Ecto neural progenitor cell (in vitro differentiated cells): ENCODE measurements around the gene DISC1.
"Not testable (repeated sequence)": the region's sequence is repeated elsewhere in the genome, so short reads cannot be mapped to it uniquely, and the experiment has no call there.

Source experiments
- DNase-seq: peaks from one replicate; pipeline ENCODE4 v3.0.0-alpha.2; 2018; ENCODE audit warnings: low spot score

The DISC1 gene

DNA sequence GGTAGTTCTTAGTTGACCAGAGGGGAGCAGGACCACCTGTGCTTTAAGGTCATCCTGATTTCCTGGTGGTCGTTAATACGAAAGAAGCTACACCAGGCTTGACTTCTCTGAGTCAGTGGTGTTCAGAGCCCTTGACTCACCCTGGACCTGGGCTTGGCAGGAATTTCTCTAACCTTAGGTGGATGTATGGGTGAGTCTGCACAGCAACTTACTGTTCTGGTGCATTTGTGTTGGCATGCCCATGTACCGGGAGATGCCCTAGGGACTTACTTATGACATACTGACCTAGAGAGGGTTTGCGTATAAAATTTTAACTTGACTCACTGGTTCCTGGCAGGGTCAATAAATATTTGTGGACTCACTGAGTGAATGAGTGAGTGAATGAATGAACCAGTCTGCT, 304.6 kb downstream of the DISC1 start:
- DNase-seq, result no peak

DNA sequence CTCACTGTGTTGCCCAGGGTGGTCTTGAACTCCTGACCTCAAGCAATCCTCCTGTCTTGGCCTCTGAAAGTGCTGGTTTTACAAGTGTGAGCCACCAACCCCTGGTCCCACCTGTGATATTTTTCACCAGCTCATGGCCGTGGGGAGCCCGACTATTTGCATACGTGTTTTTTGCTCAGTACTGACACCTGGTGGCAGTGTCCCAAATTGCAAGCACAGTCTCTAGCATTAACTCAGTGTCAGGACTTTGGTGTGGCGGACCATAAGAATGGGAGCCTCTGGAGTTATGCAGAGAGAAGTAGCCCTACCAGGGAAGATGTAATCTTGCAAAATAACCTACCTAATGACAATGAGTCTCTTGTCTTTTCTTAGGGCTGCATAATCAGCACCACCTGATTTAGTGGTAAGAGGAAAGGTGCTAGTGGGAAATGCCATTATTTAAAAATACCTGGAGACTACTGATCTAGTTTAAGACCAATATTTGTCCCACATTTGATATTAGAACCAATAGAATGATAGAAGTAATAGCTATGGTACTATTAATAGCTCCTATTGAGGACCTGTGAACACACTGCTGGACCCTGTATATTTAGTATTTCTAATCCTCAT, 305.4 kb downstream of the DISC1 start:
- no peak for DNase-seq

DNA sequence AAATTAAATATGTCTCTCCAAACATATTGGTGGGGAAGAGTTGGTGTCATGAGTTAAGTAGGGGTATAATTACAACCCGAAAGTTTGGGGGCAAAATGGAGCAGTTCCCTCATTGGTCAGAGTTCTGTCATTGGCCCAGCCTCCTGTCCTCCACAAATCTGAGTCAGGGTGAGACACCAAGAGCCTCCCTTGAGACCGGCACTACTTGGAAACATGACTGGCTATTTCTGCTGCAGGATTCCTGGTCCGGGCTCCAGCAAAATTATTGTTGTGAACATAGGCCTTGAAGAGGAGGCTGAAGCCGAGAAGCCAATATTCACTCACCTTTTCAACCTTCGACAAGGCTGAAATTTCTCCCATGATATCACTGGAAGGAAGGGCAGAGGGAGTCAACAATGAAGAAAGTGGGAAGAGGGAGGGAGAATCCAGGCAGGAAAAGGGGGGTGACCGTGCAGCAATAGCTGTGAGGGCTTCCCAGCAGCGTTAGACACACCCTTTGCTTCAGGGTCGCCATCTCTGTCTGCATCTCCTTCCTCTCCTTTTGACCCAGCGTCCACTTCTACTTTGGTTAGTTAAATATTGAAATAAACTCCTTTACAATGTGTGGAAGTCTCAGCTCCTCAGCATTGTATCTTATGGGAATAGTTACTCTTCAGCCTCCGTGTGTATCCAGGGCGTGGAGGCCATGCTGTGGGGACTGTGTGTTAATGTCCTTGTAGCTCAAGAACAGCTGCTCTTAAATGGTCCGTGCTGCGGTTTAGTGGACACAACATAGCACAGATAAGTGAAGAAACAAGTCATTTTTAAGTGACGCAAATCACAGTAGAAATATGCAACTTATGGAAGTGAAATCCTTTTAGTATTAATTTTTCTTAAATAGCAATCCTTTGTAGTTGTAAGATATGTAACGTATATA, 307.4 kb downstream of the DISC1 start:
- no peak for DNase-seq

DNA sequence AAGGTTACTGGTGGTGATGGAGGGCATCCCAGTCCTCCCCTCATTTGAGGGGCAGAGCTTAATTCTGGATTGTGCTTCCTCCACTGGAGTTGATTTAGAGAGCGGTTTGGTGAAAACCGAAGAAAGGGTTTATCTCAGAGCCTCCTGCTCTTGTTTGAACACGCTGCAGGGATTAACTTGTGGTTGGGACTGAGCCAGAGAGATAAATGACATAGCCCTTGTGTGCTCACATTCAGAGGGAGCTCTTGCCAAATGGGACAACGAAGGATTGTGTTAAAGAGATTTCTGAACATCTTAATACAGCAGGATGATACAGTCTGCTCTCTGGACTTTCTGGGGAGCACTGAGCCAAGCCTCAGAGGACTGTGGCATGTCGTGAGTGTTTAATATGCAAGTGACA, 308.2 kb downstream of the DISC1 start:
- no peak for DNase-seq

DNA sequence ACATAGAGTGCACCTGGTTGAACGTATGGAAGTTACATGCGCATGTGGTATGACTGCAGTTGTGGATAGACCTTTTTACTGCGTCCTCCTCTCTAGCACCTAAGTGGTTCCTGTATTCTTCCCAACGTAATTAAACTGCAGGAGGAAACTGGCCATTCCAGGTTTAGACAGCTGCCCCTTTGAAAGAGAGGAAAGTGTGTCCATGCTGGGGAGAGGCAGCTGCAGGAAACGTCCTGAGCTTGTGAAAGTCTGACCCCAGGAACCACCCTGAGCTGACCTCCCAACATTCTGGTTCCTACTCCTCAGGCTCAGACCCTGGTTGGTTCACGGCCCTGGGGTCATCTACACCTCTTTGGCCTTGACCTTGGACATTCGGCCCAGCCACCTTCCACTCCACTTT, 309.3 kb downstream of the DISC1 start:
- no peak for DNase-seq

DNA sequence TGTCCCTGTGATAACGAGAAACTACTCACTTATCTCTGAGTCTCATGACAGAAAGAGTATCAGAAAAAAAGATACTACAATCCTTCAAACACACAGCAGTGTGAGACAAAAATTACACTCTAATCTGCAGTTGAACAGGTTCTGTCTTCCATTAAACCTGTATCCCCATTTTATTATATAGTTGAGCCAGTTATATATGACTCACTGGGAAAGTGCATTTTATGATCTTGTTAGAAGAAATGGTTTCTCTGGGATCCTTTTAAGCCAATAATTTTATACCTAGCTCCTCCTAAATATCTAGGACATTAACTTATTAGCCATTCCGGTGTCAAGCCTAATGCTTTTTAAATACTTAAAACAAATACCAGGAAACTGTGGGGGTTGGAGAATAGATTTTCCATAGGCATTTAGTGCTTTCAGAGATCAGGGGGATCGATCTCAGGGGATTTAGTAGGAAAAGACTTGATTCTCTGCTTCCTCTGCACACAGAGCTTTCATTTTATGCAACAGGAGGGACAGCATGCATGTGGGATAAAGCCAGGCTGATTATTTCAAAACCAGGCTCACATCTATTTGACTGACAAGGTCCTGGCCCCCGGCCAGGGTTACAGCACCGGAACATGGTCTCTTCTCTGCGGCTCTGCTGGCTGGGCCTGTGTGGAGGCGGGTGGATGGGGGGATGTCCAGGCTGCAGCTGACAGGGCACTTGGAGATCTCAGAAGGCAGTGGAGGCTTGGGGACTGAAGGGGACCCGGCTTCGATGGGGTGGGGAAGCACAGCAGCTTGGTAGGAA, 310.6 kb downstream of the DISC1 start:
- no peak for DNase-seq

DNA sequence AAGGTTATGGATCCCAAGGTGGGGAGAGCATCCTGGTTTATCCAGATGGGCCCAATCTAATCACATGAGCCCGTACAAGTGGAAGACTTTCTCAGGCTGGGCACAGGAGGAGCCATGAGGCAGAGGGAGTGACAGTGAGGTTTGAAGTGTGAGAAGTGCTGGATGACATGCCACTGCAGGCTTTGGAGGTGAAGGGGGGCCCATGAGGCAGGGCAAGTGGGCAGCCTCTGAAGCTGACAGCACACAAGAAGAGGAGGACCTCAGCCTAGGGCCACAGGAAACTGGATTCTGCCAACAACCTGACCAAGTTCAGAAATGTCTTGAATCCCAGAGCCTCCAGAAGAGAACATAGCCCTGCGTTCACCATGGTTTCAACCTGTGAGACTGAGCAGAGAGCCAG, 311.6 kb downstream of the DISC1 start:
- DNase-seq, result no peak

DNA sequence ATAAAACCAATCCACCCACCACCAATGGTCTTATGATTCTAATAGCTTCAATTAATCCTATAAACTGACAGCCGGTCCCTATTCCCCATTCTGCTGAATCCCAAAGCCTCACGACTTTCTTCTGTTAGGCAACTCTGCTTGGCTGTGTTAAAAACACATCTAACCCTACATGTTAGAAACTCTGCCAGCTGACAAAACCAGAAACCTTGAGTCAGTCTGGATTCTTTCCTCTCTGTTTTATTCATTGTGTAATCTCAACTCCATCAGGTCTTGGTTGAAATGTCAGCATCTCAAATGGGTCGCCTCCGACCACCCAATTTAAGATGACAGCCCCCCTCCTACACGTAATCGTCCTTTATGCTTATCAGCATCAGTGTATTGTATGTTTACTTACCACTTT, 312.1 kb downstream of the DISC1 start:
- DNase-seq, result no peak

DNA sequence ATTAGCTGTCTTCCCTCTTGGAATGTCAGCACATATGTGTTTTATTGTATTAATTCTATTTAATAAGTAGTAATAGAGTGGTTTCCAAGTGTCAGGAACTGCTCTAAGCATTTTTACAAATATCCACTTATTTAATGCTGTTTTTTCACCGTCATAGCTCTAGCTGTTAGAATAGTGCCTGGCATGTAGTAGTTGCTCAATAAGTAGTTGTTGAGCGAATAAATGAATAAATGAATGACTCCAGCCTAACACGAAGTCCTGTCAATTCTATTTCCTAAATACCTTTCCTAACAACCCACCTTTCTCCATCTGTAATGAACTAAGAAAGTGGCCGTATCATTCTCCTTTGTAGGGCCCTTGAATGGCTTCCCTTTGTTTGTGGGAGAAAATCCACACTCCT, 312.5 kb downstream of the DISC1 start:
- no peak for DNase-seq

DNA sequence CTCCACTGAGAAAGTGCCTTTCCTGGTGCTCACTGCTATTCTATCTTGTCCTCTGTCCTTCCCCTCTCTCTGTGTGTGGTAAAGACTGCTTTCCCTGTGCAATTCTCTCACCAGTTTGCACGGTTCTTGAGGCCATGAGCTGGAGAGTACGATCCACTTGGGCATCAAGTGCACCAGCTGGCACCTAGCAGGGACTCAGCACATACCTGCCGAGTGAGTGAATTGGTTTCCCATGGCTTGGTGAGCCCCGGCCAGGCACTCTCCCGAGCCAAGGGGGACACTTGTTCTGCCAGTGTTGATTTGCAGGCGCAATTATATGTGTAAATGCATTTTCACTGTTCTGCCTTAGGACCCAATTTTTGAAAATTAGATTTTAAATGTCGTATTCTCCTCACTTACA, 313.5 kb downstream of the DISC1 start:
- DNase-seq, result no peak

DNA sequence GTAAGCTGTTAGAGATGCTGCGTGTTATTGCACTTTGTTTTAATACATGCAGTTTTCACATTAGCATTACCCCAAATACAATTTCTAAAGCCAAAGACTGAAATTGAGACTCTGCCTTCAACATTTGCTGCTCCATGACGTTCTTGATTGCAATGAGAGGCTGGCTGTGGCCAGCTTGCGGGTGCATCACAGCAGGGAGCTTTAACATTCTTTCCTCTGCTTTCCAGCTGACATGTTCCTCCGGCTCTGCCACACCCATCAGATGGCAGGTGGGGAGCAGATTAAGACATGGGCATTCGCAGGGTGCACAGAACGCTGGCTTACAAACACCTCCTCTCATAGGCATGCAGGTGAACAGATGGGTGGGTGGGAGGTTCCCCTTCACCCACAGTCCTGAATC, 314.1 kb downstream of the DISC1 start:
- no peak for DNase-seq

DNA sequence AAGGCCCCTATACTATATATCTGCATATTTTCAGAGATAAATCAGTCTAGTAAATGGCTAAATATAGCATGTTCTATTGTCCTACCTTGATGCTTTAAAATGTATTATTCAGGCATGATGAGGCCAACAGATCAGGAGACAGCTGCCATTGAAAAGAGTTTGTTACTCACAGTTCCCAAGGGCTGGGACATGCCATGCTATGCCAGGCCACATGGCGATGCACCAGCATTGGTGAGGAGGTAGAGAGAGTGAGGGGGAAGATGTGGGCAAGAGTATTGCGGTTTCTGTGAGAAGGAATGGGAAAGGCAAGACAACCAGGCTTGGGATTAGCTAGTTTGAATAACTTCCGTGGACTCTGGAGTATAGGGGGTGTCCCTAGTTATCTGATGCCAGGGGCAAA, 316.5 kb downstream of the DISC1 start:
- DNase-seq, result no peak

DNA sequence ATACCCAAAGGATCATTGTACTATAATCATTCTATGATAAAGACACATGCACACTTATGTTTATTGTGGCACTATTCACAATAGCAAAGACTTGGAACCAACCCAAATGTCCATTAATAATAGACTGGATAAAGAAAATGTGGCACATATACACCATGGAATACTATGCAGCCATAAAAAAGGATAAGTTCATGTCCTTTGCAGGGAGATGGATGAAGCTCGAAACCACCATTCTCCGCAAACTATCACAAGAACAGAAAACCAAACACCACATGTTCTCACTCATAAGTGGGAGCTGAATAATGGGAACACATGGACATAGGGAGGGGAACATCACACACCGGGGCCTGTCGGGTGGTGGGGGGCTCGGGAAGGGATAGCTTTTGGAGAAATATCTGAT, 321.5 kb downstream of the DISC1 start:
- not testable (repeated sequence) for DNase-seq

DNA sequence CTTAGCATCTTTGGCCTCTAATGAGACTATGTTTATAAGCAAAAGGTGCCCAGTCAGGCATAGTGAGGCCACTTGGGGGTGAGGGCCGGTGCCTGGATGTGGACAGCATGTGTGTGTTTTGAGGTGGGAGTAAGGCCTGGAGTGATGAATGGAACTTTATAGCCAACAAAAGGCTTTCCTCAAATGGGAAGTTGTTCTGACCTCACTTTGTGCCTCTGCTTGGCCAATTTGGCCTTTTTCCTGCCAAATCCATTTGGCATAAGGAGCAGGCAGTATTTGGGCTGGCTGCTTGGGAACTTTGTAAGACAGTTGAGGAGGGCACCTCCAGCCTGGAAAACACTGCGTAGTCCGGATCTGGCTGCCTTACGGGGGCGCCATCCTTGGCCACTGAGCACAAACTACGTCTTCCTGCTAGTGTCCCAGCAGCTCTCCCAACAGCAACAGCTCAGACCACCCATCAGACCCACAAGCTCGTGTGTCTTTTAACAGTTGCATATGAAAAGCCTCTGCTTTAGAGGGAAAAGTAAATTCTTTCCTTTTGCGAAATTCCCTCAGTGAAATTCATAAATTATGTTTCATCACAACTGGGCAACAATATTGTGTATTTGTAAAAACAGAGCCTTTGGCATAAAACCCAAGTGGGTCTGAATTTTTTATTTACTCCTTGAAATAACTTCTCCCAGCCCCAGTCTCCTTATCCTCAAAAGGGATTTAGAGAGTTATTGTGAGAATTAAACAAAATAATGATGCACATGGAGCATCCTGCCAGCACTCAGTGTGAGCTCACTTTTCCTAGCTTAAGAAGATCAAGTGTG, 322.9 kb downstream of the DISC1 start:
- DNase-seq, result no peak

DNA sequence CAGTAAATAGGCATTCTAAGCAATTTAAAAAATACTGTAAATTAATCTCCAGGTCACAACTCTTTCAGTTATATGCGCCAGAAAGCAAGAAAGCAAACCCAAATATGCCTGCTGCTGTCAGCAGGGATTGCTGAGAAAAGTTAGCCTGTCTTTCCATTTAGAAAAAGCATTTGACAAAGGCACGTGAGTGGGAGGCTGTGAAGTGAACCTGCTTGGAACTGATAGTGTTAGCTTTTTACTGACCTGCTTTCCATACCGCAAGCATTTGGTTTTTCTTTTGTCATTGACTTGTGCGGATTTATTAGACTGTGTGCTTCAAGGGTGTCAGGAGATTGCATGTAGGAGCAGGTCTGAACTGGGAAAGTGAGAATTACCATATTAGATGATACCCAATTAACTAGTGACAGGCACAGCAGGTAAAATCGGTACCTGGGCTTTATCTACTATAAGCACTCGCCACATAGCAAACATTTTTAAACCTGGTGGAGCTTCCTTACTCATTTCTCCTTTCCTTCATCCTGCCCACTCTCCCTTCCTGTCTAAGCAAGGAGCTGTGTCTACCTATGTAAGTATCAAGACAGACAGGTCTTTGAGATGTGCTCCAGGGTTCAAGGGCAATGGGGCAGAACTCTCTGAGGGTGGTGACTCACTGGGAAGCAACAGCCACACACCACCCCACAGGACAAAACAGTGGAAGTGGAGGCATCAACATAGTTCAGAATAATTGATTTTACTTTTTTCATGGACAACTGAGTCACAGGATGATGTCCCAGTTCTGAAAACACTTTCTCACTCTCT, 323.9 kb downstream of the DISC1 start:
- DNase-seq, result no peak

DNA sequence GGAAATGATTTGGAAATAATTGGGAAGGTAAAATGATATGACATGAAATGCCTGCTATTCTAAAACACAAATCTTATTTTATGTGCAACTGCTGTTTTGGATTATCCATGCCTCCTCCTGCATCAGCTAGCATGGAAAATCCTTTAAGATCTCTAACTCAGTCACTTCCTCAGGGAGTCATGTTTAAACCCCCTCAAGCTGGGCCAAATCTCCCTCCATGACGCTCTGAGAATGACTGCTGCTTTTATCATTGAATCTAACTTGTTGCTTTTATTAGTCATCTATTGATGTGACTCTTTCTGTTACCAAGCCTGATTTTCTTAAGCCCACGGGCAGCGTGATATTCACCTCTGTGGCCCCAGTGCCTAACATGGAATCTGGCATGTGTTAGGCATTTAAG, 324.8 kb downstream of the DISC1 start:
- DNase-seq, result no peak

DNA sequence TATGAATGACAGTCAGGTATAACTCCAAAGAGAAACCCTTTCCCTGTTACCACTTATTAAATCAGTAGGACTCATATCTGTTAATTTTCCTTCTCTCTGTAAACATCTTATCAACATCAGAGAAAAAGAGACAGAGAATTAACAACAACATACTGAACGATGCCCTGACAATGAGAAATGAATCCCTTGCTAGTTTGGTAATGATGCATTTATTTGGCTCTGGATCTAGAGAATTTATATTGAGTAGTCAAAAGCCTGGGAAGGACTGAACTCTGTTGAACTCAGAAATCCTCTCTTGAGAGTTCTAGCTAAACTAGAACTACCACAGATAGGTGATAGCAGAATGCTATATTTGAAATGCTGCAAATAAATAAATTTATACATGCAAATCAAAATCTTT, 325.6 kb downstream of the DISC1 start:
- no peak for DNase-seq

DNA sequence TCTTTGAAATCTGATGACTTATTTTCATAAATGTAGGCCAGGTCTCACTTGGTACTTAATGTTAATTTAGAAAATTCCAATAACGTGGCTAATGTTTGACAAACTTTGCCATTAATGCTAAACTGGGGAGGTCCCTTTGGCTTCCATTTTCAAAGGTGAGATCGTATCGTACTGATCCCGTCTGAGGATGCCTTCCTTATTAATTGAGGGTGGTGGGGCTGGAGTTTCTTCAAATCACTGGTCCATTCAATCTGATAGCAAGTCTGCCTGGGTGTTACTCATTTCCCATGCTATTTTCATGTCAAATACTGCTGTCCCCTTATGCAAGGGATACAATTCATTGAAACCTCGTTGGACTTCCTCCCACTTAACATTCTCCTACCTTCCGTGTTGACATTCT, 327.1 kb downstream of the DISC1 start:
- no peak for DNase-seq

DNA sequence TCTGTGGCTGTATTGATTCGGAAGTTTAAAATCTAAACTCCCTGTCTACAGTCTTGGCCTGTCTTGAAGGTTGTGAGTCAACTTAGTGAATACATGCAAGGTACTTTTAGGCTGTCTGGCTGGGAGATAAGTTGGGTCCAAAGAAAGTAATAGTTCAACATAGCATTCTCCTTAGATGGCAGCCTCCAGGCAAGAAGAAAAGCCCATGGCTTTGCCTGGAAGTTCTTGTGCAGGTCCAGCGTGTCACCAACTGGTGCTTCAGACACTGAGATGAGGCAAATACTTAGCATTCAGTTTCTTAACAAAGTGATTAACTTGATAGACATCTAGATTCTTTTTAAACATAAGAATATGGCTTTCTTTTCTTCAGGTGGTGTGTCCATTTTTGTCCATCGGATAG, 328.2 kb downstream of the DISC1 start:
- no peak for DNase-seq

DNA sequence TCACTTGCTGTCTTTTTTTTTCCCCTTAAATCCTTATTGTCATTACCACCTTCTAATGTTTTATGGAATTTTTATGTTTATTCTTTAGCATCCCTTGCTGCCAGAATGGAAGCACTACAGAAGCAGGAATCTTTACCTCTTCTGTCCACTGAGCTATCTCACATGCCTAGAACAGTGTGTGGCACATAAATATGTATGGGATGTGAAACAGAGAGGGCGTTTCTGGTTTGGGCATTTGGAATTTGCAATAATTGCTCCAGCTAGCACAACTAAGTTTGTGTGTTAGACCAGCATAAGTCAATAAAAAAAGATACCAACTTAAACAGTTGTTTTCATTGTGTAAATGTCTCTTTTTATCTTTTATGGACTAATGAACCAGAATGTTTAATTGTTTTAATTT, 330.8 kb downstream of the DISC1 start:
- DNase-seq, result no peak

DNA sequence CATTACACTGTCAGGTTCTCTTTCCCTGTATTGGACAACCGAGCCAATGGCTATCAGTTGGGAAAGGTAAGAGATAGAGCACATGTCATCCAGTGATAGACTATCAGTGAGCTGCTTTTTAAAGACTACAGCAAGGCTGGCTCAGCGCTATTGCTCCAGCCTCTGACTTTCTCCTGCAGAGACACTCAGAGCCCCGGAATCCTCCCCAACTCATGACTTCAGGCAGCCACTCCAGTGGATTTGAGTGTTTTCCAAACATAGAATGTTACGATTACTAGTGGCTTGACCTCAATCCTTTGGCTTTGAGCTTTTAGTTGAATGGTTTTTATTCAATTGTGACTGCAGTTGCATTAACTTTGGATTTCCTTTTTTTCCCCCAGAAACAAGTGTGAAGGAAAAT, 331.9 kb downstream of the DISC1 start:
- no peak for DNase-seq
